Sciatic nerve (tissue), 2 donors: ENCODE data around the gene TMEM121B. TPM values are rescaled to one million over a fixed set of nuclear protein-coding genes. Genes with fewer than 3 reads are reported as not detected.

ENCODE experiments used
- ATAC-seq: fragments of 200-7000 bp; cut with Tn5 transposase; one replicate; pipeline ENCODE4 v1.9.1; 2020; ENCODE audit warnings: mild to moderate bottlenecking, moderate library complexity
- DNase-seq: peaks from one replicate; pipeline ENCODE4 v3.0.0-alpha.2; 2020; ENCODE audit warnings: low spot score
- intact Hi-C: fragments of 100-400 bp; cut with DNase I; formaldehyde crosslinking; loops from one replicate; pipeline ENCODE4 v1.14.2; 2022
- total RNA-seq: library from RNA; stranded (reverse); fragmentation: NEBNext Ultra II Directional; extraction: Animal tissue kit (Norgen Biotek cat#: 25700); gene quantifications from one replicate; pipeline ENCODE4 v1.2.1, GENCODE V29; 2021
- donor health status: DM: no; HTN: no; CAD: no.
- donor health status: DM: no; HTN: no; CAD: no.

Gene TMEM121B
- total RNA-seq, 1 donor from 2014 or later = 0.94 TPM

- no peak for ATAC-seq
- no peak for DNase-seq
- intact Hi-C loops = no loop called here
These were observed 19.9 kb upstream of the TMEM121B start for GRCh38 chr22:17140826-17141766.

GRCh38 chr22:17140022-17140421 is 18.9 kb upstream of the TMEM121B start:
- DNase-seq (no peak), ATAC-seq (no peak)
- intact Hi-C loops = no loop called here

GRCh38 chr22:17138513-17138912 is 17.4 kb upstream of the TMEM121B start:
- intact Hi-C loops = no loop called here
- no peak for ATAC-seq
- DNase-seq = no peak

- ATAC-seq (no peak), DNase-seq (no peak)
- intact Hi-C loops = no loop called here
These were observed 16.8 kb upstream of the TMEM121B start for GRCh38 chr22:17137861-17138425.

- ATAC-seq = no peak
- intact Hi-C loops = no loop called here
- DNase-seq = no peak
These were observed 16.0 kb upstream of the TMEM121B start for GRCh38 chr22:17137170-17137569.

GRCh38 chr22:17135153-17135760 is 14.1 kb upstream of the TMEM121B start:
- no peak for DNase-seq
- intact Hi-C loops = no loop called here
- ATAC-seq = no peak

- no peak for DNase-seq
- intact Hi-C loops = no loop called here
- no peak for ATAC-seq
These were observed 12.0 kb upstream of the TMEM121B start for GRCh38 chr22:17133137-17133536.

GRCh38 chr22:17132112-17132511 is 11.0 kb upstream of the TMEM121B start:
- DNase-seq (no peak), ATAC-seq (no peak)
- intact Hi-C loops = no loop called here

- DNase-seq (no peak), ATAC-seq (no peak)
- intact Hi-C loops = no loop called here
These were observed 10.5 kb upstream of the TMEM121B start for GRCh38 chr22:17131686-17132085.

GRCh38 chr22:17130199-17130598 is 9.0 kb upstream of the TMEM121B start:
- intact Hi-C loops = no loop called here
- ATAC-seq = no peak
- no peak for DNase-seq

GRCh38 chr22:17120711-17121232 is 388 bp downstream of the TMEM121B start:
- intact Hi-C loops = no loop called here
- no peak for ATAC-seq

GRCh38 chr22:17120281-17120680 is 879 bp downstream of the TMEM121B start:
- DNase-seq (peak; percentile 70), ATAC-seq (peak; percentile 52)
- intact Hi-C loops = no loop called here

More at GRCh38 chr22:17120711-17121232, 388 bp downstream of the TMEM121B start:
- DNase-seq = no peak

GRCh38 chr22:17119481-17120202 is 1.5 kb downstream of the TMEM121B start:
- intact Hi-C loops = no loop called here
- DNase-seq = no peak
- no peak for ATAC-seq

GRCh38 chr22:17118342-17118741 is 2.8 kb downstream of the TMEM121B start:
- DNase-seq (no peak), ATAC-seq (no peak)
- intact Hi-C loops = no loop called here

GRCh38 chr22:17117890-17118289 is 3.3 kb downstream of the TMEM121B start:
- no peak for DNase-seq
- intact Hi-C loops = no loop called here
- ATAC-seq = peak; percentile 7

- intact Hi-C loops = no loop called here
- ATAC-seq (no peak), DNase-seq (no peak)
These were observed 3.8 kb downstream of the TMEM121B start for GRCh38 chr22:17117400-17117799.

GRCh38 chr22:17116572-17117330 is 4.4 kb downstream of the TMEM121B start:
- DNase-seq (no peak), ATAC-seq (no peak)
- intact Hi-C loops = no loop called here

- intact Hi-C loops = no loop called here
- DNase-seq (no peak), ATAC-seq (no peak)
These were observed 5.1 kb downstream of the TMEM121B start for GRCh38 chr22:17115945-17116565.
